PFSK-1 (cell line): ENCODE measurements around the gene LTA4H.

Source experiments
- FOXP2 ChIP-seq: optimal IDR thresholded peaks from 2 replicates; pipeline ENCODE3; 2011; ENCODE audit warnings: borderline replicate concordance, control low read depth, inconsistent platforms; ENCODE audit not compliant: insufficient read depth; ENCODE audit errors: extremely low read length, extremely low read depth
- POLR2AphosphoS5 ChIP-seq: IDR thresholded peaks from 2 replicates; pipeline ENCODE4 v1.6.1; 2012; ENCODE audit warnings: low read depth, mild to moderate bottlenecking, control low read depth, low read length, moderate library complexity
- REST ChIP-seq, 2 experiments: IDR thresholded peaks; 2 replicates each; pipeline versions ENCODE4 v1.6.1 to v1.8.0; 2011 to 2012; ENCODE audit warnings: low read depth in 2 of 2, low read length in 2 of 2, control low read depth in 1 of 2, inconsistent platforms in 1 of 2, mild to moderate bottlenecking in 1 of 2, moderate library complexity in 1 of 2; ENCODE audit not compliant: insufficient read depth in 1 of 2
- SIN3A ChIP-seq: IDR thresholded peaks from 2 replicates; pipeline ENCODE4 v1.6.1; 2012; ENCODE audit warnings: mild to moderate bottlenecking, low read length, moderate library complexity, borderline replicate concordance; ENCODE audit not compliant: insufficient read depth
- TAF1 ChIP-seq: IDR thresholded peaks from 2 replicates; pipeline ENCODE4 v1.6.1; 2012; ENCODE audit warnings: low read length, control low read depth, borderline replicate concordance; ENCODE audit not compliant: insufficient read depth

LTA4H gene

DNA sequence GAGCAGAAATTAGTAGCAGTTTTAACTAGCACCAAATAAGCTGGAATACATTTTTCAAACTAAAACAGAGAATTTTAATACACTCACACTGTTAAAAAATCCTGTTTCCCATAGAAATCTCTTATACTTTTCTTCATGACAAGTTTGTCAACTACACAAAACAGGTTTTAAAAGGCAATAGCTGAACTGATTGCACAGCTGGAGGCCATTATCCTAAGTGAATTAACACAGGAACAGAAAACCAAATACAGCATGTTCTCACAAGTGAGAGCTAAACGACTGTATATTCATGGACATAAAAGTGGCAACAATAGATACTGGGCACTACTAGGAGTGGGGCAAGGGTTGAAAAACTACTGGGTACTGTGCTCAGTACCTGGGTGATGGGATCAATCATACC is 27.7 kb downstream of the LTA4H start:
- no peak for TF ChIP-seq FOXP2
- TF ChIP-seq POLR2AphosphoS5: no peak
- no peak for TF ChIP-seq SIN3A

DNA sequence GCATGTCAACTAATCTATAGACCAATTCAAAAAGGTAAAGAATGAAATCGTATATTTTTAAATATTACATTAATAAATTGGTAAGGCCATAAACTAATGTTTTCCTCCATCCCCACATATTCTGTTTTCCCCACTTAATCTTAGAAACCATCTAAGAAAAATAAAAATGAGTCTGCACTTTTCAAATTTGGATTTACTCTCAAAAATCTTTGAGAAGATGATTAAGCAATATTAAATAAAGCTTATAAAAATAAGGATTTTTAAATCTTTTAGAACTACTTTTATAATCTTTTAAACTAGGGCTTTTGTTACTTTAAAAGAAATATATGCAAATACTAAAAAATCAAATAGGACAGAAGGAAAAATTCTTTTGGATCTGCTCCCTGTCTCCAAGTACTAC is 28.7 kb downstream of the LTA4H start:
- TF ChIP-seq POLR2AphosphoS5: no peak
- no peak for TF ChIP-seq FOXP2
- no peak for TF ChIP-seq TAF1
- no peak for TF ChIP-seq REST (IDR thresholded peaks at IDR 0.05; ENCODE audit: insufficient read depth in 1 of 2, low read depth in 2 of 2, low read length in 2 of 2)
- no peak for TF ChIP-seq SIN3A

- TF ChIP-seq FOXP2 (no peak), SIN3A (no peak), TAF1 (no peak)
Measured at GRCh38 chr12:96000858-96001257, 34.5 kb downstream of the LTA4H start.

DNA sequence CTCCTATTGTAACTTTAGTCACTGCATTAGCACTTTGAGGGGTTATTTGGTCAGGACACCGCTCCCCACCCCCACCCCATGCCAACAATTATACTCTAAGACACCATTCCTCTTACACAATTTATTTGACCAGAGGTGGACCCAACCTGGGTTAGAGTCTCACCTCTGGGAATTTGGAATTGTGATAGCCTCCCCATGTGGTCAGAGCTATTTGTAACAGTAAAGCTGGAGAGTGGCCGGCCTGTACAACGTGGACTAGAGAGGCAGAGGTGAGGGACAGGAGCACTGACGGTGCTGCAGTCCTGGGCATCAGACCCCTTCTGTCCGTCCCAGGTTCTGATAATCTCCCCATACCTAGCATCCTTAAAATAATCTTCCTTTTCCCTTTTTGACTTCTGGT is 35.9 kb downstream of the LTA4H start:
- no peak for TF ChIP-seq REST (IDR thresholded peaks at IDR 0.05; ENCODE audit: insufficient read depth in 1 of 2, low read depth in 2 of 2, low read length in 2 of 2)
- TF ChIP-seq FOXP2: no peak
- TF ChIP-seq POLR2AphosphoS5: no peak
- no peak for TF ChIP-seq SIN3A
- no peak for TF ChIP-seq TAF1

GRCh38 chr12:95998611-95999286 is 36.6 kb downstream of the LTA4H start:
- TF ChIP-seq TAF1: no peak
- TF ChIP-seq SIN3A: no peak
- no peak for TF ChIP-seq REST (IDR thresholded peaks at IDR 0.05; ENCODE audit: insufficient read depth in 1 of 2, low read depth in 2 of 2, low read length in 2 of 2)
- TF ChIP-seq POLR2AphosphoS5: no peak
- TF ChIP-seq FOXP2: no peak

GRCh38 chr12:95997911-95998510 is 37.4 kb downstream of the LTA4H start:
- no peak for TF ChIP-seq FOXP2
- TF ChIP-seq SIN3A: no peak
- TF ChIP-seq TAF1: no peak
- TF ChIP-seq REST (IDR thresholded peaks at IDR 0.05; ENCODE audit: insufficient read depth in 1 of 2, low read depth in 2 of 2, low read length in 2 of 2): no peak
